Spleen (tissue), 11 donors: ENCODE results near the gene OR6A2. TPM values are rescaled to one million over a fixed set of nuclear protein-coding genes. Genes with fewer than 3 reads are reported as not detected.
A peak's percentile ranks its signal among the peaks of the same experiment; 100 is the strongest.

Experiments used
- DNase-seq: peaks from one replicate; pipeline ENCODE4 v3.0.0-alpha.2; 2020
- H3K27ac ChIP-seq, 8 donors: fragments of 200-600 bp; sonication (generic) in 7 of 8; 1 replicate in 4 of 8; 2 replicates in 4 of 8; pipeline versions ENCODE4 v1.5.0 to v1.8.0; 2016 to 2021; ENCODE audit warnings: inconsistent platforms in 4 of 8, mild to moderate bottlenecking in 4 of 8, moderate library complexity in 1 of 8
- H3K27me3 ChIP-seq, 7 donors: fragments of 200-600 bp; sonication (generic) in 6 of 7; replicated peaks in 1 of 7; 1 replicate in 4 of 7; 2 replicates in 3 of 7; pipeline versions ENCODE4 v1.5.0 to v1.8.0; 2016 to 2021; ENCODE audit warnings: inconsistent platforms in 3 of 7, mild to moderate bottlenecking in 1 of 7
- H3K36me3 ChIP-seq, 6 donors: fragments of 200-600 bp; sonication (generic) in 5 of 6; 1 replicate in 4 of 6; 2 replicates in 2 of 6; pipeline versions ENCODE4 v1.5.0 to v1.8.0; 2016 to 2021; ENCODE audit warnings: inconsistent platforms in 2 of 6
- H3K4me1 ChIP-seq, 6 donors: fragments of 200-600 bp; sonication (generic) in 5 of 6; 1 replicate in 3 of 6; 2 replicates in 3 of 6; pipeline versions ENCODE4 v1.5.0 to v1.8.0; 2016 to 2021; ENCODE audit warnings: inconsistent platforms in 3 of 6
- H3K4me3 ChIP-seq, 8 donors: fragments of 200-600 bp; sonication (generic) in 7 of 8; 1 replicate in 4 of 8; 2 replicates in 4 of 8; pipeline versions ENCODE4 v1.5.0 to v1.8.0; 2016 to 2021; ENCODE audit warnings: inconsistent platforms in 4 of 8, mild to moderate bottlenecking in 4 of 8, moderate library complexity in 2 of 8
- H3K9me3 ChIP-seq, 8 donors: fragments of 200-600 bp; sonication (generic) in 7 of 8; 1 replicate in 4 of 8; 2 replicates in 4 of 8; pipeline versions ENCODE4 v1.5.0 to v1.8.0; 2016 to 2021; ENCODE audit warnings: inconsistent platforms in 4 of 8
- CTCF ChIP-seq, 11 experiments: fragments of 200-600 bp in 7 of 11; fragments of 450-650 bp in 4 of 11; sonication (generic) in 4 of 11; IDR thresholded peaks in 8 of 11; conservative IDR thresholded peaks in 3 of 11; 1 replicate in 7 of 11; 2 replicates in 4 of 11; pipeline versions ENCODE4 v1.4.0 to v1.8.0; 2016 to 2021; ENCODE audit warnings: antibody characterized with exemption in 11 of 11, inconsistent platforms in 4 of 11, mild to moderate bottlenecking in 1 of 11
- POLR2A ChIP-seq, 3 donors: fragments of 450-650 bp; IDR thresholded peaks; one replicate each; pipeline ENCODE4 v1.5.1; 2017; ENCODE audit warnings: antibody characterized with exemption in 3 of 3, mild to moderate bottlenecking in 1 of 3
- POLR2AphosphoS5 ChIP-seq, 3 donors: sonication (generic); formaldehyde crosslinking; IDR thresholded peaks; one replicate each; pipeline ENCODE4 v1.5.1; 2017; ENCODE audit warnings: antibody characterized with exemption in 3 of 3
- WGBS, 5 donors: extraction: QIAGEN DNeasy Blood & Tissue Kit in 3 of 5; methylation state at CpG; one replicate each; pipeline versions ENCODE4 v1.1.5 to v1.1.7; 2013 to 2018; 5-methylcytosine and 5-hydroxymethylcytosine counted together
- intact Hi-C: fragments of 100-400 bp; cut with DNase I; formaldehyde crosslinking; loops from one replicate; pipeline ENCODE4 v1.15.0; 2023; ENCODE audit warnings: low total_unique reads
- polyA plus RNA-seq, 3 donors: library from polyadenylated mRNA; stranded (reverse); fragments of 200-250 nt; gene quantifications; one replicate each; pipeline ENCODE4 v1.2.1, GENCODE V29; 2013
- total RNA-seq, 7 donors: library from RNA; depleted of rRNA in 3 of 7; stranded (reverse); fragments of >200 nt in 3 of 7; fragmentation: NEBNext Ultra II Directional in 4 of 7; extraction: Animal tissue kit (Norgen Biotek cat#: 25700) in 4 of 7; gene quantifications; one replicate each; pipeline versions ENCODE4 v1.1.0 to v1.2.1, GENCODE V29; 2016 to 2021
- donor health status: healthy with polysubstance abuse.
- donor health status: DM: no; HTN: no; CAD: no; lungs with moderate emphysema.
- donor health status: DM: no; HTN: no; CAD: no.
- donor health status: Bipolar disorder and iron deficiency.
- donor health status: healthy.
- donor health status: DM: no; HTN: no; CAD: no.
- donor health status: DM: yes; HTN: yes; CAD: no.

Gene OR6A2
- total and polyA plus RNA-seq, 10 donors = 0.07 to 0.85 (median 0.39) TPM; not detected in 3

GRCh38 chr11:6790546-6790945, 8.9 kb downstream of the OR6A2 start:
- intact Hi-C loops = no loop called here
- no peak for DNase-seq
- H3K27ac ChIP-seq = no peak overlapping the region
- H3K4me3 ChIP-seq = no peak overlapping the region
- no peaks in the 10 kb centered on the region for H3K4me1 ChIP-seq
- no peaks in the 10 kb centered on the region for H3K27me3 ChIP-seq
- WGBS, 5 donors = 62 to 76% (median 74%) methylated on average over 2 of the region's 2 CpGs
- no peaks in the 10 kb centered on the region for H3K9me3 ChIP-seq
- no peak for TF ChIP-seq CTCF (IDR thresholded peaks at IDR 0.05 in 8 of 11, conservative IDR thresholded peaks at IDR 0.05 in 3 of 11)
- TF ChIP-seq POLR2AphosphoS5 (IDR thresholded peaks at IDR 0.05) = no peak
- no peak for TF ChIP-seq POLR2A (IDR thresholded peaks at IDR 0.05)
- no peaks in the 10 kb centered on the region for H3K36me3 ChIP-seq

DNA sequence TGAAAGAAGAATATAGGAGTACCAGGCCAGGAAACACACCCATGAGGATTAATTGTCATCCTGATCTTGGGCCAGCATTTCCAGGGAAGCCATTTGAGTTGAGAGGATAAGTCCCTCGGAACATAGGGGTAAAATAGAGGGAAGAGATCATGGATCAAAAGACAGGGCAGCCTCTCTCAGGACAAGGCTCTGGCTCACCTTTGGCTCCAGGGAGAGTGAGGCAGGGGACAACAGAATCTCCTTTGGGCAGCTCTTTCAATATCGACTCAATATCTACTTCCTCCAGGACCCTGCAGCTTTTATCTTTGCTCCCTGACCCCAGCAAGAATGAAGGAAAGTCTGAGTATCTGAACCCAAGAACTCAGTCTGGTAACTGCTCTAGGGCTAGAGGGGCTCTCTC, 16.8 kb downstream of the OR6A2 start, which contains the start of gene OR2AG1:
Gene OR2AG1 (plus strand): TSS at position 301 of the 400 bp plus-strand sequence. CDS start 2,018 bp downstream, outside the sequence.
- intact Hi-C loops = no loop called here
- Histone ChIP-seq H3K4me1 (no peaks in the 10 kb centered on the region), H3K9me3 (no peaks in the 10 kb centered on the region), H3K4me3 (no peak within 1 kb of the TSS), H3K27me3 (no peaks in the 10 kb centered on the region), H3K36me3 (no peaks in the 10 kb centered on the region), H3K27ac (no peak within 1 kb of the TSS)
- DNase-seq = no peak
- TF ChIP-seq POLR2AphosphoS5 (IDR thresholded peaks at IDR 0.05) (no peak), POLR2A (IDR thresholded peaks at IDR 0.05) (no peak)
- 71 to 85% (median 75%) methylated on average over 2 of the region's 2 CpGs for WGBS, 5 donors

DNA sequence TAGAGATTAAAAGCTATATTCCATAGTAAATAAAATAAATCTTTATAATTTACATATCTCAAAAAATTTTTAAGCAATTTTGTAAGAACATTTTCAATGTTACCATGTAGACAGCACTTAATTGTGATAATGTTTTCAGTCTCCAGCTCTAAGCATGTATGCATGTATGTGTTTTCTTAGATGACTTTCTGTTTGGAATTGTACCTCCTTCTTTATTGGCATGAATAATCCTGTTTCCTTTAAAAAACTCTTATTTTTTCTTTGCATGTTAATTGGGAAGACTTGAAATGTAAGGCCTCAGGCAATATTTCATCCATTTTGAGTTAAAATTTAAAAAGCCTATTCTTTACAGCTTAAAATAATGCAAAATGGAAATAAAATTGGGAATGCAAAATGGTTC, 18.7 kb downstream of the OR6A2 start:
- TF ChIP-seq POLR2A (IDR thresholded peaks at IDR 0.05) = no peak
- no peak for TF ChIP-seq CTCF (IDR thresholded peaks at IDR 0.05 in 8 of 11, conservative IDR thresholded peaks at IDR 0.05 in 3 of 11)
- TF ChIP-seq POLR2AphosphoS5 (IDR thresholded peaks at IDR 0.05) = no peak
- DNase-seq = no peak
- intact Hi-C loops = no loop called here
- no peaks in the 10 kb centered on the region for H3K27me3 ChIP-seq
- no peak overlapping the region for H3K4me3 ChIP-seq
- H3K27ac ChIP-seq = no peak overlapping the region
- H3K9me3 ChIP-seq = no peaks in the 10 kb centered on the region
- H3K36me3 ChIP-seq = no peaks in the 10 kb centered on the region
- H3K4me1 ChIP-seq = no peaks in the 10 kb centered on the region

DNA sequence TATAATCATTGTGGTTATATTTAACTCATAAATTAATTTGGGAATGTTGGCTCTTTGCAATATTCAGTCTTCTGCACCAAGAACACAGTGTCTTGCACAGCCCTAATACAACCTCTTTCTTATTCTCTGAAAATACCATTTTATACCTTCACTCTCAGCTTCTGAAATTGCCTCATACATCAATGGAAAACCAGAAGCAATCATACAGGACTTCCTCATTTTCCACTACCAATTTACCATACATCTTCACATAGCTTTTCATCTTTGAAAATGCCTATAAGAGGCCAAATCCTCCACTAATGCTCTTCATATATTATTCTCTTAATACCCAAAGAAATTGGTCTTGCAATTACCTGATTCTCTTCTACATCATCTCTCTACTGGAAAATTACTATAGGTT, 21.0 kb downstream of the OR6A2 start:
- Histone ChIP-seq H3K36me3 (no peaks in the 10 kb centered on the region), H3K9me3 (no peaks in the 10 kb centered on the region), H3K27ac (no peak overlapping the region), H3K27me3 (no peaks in the 10 kb centered on the region), H3K4me1 (no peaks in the 10 kb centered on the region), H3K4me3 (no peak overlapping the region)
- DNase-seq = no peak
- intact Hi-C loops = no loop called here
- TF ChIP-seq POLR2AphosphoS5 (IDR thresholded peaks at IDR 0.05) = no peak

- Histone ChIP-seq H3K9me3 (no peaks in the 10 kb centered on the region), H3K36me3 (no peaks in the 10 kb centered on the region), H3K27ac (peak within 1 kb of the TSS in 4 of 8 donors; percentile 21 to 70 (median 60)), H3K4me1 (peaks cover 0 to 11% (median 4%) of the 10 kb centered on the region in 6 donors), H3K27me3 (no peaks in the 10 kb centered on the region), H3K4me3 (no peak within 1 kb of the TSS)
- DNase-seq = no peak
- TF ChIP-seq POLR2A (IDR thresholded peaks at IDR 0.05) (no peak), CTCF (IDR thresholded peaks at IDR 0.05 in 8 of 11, conservative IDR thresholded peaks at IDR 0.05 in 3 of 11) (no peak), POLR2AphosphoS5 (IDR thresholded peaks at IDR 0.05) (no peak)
- intact Hi-C loops = no loop called here
- WGBS, 5 donors = 53 to 74% (median 54%) methylated on average over 3 to 4 of the region's 4 CpGs
These were observed 27.3 kb downstream of the OR6A2 start, which contains the start of gene OR2AG2 for GRCh38 chr11:6771926-6772893. Gene OR2AG2, minus strand, starts transcription at chr11:6771976. Its CDS starts 3,019 bp downstream, at chr11:6768957.
